Measurements from ENCODE around the gene BEST1.

BEST1 gene

GRCh38 chr11:61913699-61914395 lies 36.3 kb upstream of the BEST1 start:
- TF ChIP-seq SPI1 (IDR thresholded peaks at IDR 0.05; ENCODE audit: low read depth, low read length), result no peak
- TF ChIP-seq POLR2A (IDR thresholded peaks at IDR 0.05; ENCODE audit: low read depth, low read length), result no peak
- TF ChIP-seq POLR2AphosphoS5 (IDR thresholded peaks at IDR 0.05; ENCODE audit: low read depth, low read length), result no peak
- no peak for TF ChIP-seq PAX5 (IDR thresholded peaks at IDR 0.05; ENCODE audit: insufficient read depth, low read length, severe bottlenecking)
- no peak for TF ChIP-seq POU2F2 (IDR thresholded peaks at IDR 0.05; ENCODE audit: low read depth, low read length)
- TF ChIP-seq TAF1 (IDR thresholded peaks at IDR 0.05; ENCODE audit: low read depth, low read length), result no peak
- DNase-seq (ENCODE audit: insufficient read length, low spot score) (no peak), FAIRE-seq (no peak)

- FAIRE-seq (no peak), DNase-seq (ENCODE audit: insufficient read length, low spot score) (peak; percentile 6)
- no peak for TF ChIP-seq POU2F2 (IDR thresholded peaks at IDR 0.05; ENCODE audit: low read depth, low read length)
- no peak for TF ChIP-seq PAX5 (IDR thresholded peaks at IDR 0.05; ENCODE audit: insufficient read depth, low read length, severe bottlenecking)
- no peak for TF ChIP-seq TAF1 (IDR thresholded peaks at IDR 0.05; ENCODE audit: low read depth, low read length)
- TF ChIP-seq POLR2AphosphoS5 (IDR thresholded peaks at IDR 0.05; ENCODE audit: low read depth, low read length), result no peak
- TF ChIP-seq SPI1 (IDR thresholded peaks at IDR 0.05; ENCODE audit: low read depth, low read length), result no peak
- TF ChIP-seq POLR2A (IDR thresholded peaks at IDR 0.05; ENCODE audit: low read depth, low read length), result no peak
Observed at GRCh38 chr11:61914471-61915171, 35.5 kb upstream of the BEST1 start.

- peak; percentile 37 for DNase-seq (ENCODE audit: insufficient read length, low spot score)
Observed at GRCh38 chr11:61916737-61917333, 33.3 kb upstream of the BEST1 start.

GRCh38 chr11:61917334-61918109 lies 32.6 kb upstream of the BEST1 start, which contains the start of gene RAB3IL1:
RAB3IL1 (minus strand) TSS chr11:61917566; CDS start chr11:61917367, 199 bp downstream.
- DNase-seq (ENCODE audit: insufficient read length, low spot score) (peak; percentile 41), FAIRE-seq (no peak)
- TF ChIP-seq POU2F2 (IDR thresholded peaks at IDR 0.05; ENCODE audit: low read depth, low read length) (no peak), POLR2AphosphoS5 (IDR thresholded peaks at IDR 0.05; ENCODE audit: low read depth, low read length) (no peak), PAX5 (IDR thresholded peaks at IDR 0.05; ENCODE audit: insufficient read depth, low read length, severe bottlenecking) (no peak), SPI1 (IDR thresholded peaks at IDR 0.05; ENCODE audit: low read depth, low read length) (no peak), TAF1 (IDR thresholded peaks at IDR 0.05; ENCODE audit: low read depth, low read length) (no peak), POLR2A (IDR thresholded peaks at IDR 0.05; ENCODE audit: low read depth, low read length) (no peak)

More at GRCh38 chr11:61916737-61917333, 33.3 kb upstream of the BEST1 start:
- FAIRE-seq, result no peak
- no peak for TF ChIP-seq PAX5 (IDR thresholded peaks at IDR 0.05; ENCODE audit: insufficient read depth, low read length, severe bottlenecking)
- no peak for TF ChIP-seq SPI1 (IDR thresholded peaks at IDR 0.05; ENCODE audit: low read depth, low read length)
- TF ChIP-seq TAF1 (IDR thresholded peaks at IDR 0.05; ENCODE audit: low read depth, low read length), result no peak
- no peak for TF ChIP-seq POLR2AphosphoS5 (IDR thresholded peaks at IDR 0.05; ENCODE audit: low read depth, low read length)
- TF ChIP-seq POLR2A (IDR thresholded peaks at IDR 0.05; ENCODE audit: low read depth, low read length), result no peak
- TF ChIP-seq POU2F2 (IDR thresholded peaks at IDR 0.05; ENCODE audit: low read depth, low read length), result no peak

- TF ChIP-seq TAF1 (IDR thresholded peaks at IDR 0.05; ENCODE audit: low read depth, low read length) (no peak), POLR2AphosphoS5 (IDR thresholded peaks at IDR 0.05; ENCODE audit: low read depth, low read length) (no peak), SPI1 (IDR thresholded peaks at IDR 0.05; ENCODE audit: low read depth, low read length) (no peak), POLR2A (IDR thresholded peaks at IDR 0.05; ENCODE audit: low read depth, low read length) (no peak), POU2F2 (IDR thresholded peaks at IDR 0.05; ENCODE audit: low read depth, low read length) (no peak), PAX5 (IDR thresholded peaks at IDR 0.05; ENCODE audit: insufficient read depth, low read length, severe bottlenecking) (no peak)
- DNase-seq (ENCODE audit: insufficient read length, low spot score) (peak; percentile 9), FAIRE-seq (no peak)
Observed at GRCh38 chr11:61918251-61918937, 31.8 kb upstream of the BEST1 start.

DNA sequence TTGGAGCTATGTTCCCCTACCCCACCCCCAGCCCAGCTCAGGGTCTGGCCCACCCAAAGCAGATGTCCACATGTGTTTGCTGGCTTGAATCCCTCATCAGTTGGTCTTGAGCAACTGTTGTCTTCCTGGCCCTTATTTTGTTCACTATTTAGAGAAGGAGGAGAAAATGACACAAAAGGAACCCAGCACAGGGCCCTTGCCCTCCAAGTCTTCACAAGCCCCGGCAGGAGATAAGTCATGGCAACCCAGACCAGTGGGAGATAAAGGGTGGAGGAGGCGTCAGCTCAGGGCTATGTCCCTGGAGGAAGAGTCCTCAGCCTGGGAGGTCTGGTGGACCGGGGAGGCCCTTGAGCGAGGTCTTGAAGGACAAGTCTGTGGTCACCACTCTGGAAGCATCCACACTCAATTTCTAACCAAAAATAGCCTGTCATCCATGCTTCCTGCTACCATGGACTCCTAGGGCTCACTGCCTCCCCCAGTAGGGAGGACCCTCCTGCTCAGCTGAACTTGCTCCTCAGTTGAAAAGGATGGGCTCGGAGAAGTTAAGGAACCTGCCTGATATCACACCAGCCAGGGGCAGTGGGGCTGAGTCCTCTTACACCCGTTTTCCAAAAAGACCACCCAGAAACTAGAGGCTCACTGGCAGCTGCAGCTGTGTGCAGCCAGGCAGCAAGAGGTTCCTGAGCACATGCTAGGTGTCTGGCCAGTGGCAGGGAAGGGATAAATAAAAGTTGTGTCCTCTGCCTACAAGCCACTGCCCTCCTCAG lies 31.0 kb upstream of the BEST1 start:
- TF ChIP-seq POU2F2 (IDR thresholded peaks at IDR 0.05; ENCODE audit: low read depth, low read length) (no peak), SPI1 (IDR thresholded peaks at IDR 0.05; ENCODE audit: low read depth, low read length) (no peak)
- DNase-seq (ENCODE audit: insufficient read length, low spot score) (no peak), FAIRE-seq (no peak)

DNA sequence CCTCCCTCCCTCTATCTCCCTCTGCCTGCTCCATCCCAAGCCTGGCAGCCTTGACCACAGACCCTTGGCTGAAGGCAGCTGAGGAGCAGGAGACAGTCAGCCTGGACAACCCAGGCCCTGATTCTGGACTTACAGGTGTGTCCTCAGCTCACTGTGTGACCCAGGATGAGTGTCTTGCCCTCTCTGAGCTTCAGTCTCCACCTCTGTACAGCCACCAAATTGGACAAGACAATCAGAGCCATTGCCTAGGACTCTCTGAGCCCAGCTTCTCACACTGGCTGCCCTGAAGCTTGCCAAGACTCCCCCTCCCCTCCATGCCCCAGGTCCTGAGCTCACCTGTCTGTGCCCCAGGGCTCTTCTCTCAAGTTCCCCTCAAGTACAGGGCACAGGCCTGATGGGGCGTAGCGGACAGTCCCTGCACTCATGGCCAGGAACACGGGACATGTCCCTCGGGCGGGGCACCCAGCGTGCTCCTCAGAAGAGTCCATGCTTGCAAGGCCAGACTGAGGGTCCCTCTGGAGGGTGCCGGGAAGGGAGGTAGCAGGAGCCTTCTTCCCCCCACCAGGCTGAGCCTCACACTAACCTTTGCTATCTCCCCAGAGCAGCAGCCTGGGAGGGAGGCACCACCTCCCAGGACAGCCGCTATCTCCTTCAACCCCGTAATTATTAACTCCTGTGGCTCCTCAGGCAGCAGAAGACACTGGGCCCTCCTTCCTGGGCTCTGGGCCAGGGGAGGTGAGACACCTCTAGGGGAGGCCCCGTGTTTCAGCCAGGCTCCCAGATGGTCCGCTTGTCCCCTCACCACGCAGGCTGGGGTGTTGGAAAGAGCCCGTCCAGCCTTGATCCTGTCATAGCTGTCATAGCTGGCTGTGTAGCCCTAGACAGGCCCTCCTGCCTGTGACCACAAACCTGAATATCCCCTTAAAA lies 30.2 kb upstream of the BEST1 start:
- no peak for TF ChIP-seq POU2F2 (IDR thresholded peaks at IDR 0.05; ENCODE audit: low read depth, low read length)
- no peak for TF ChIP-seq SPI1 (IDR thresholded peaks at IDR 0.05; ENCODE audit: low read depth, low read length)
- TF ChIP-seq POLR2A (IDR thresholded peaks at IDR 0.05; ENCODE audit: low read depth, low read length), result no peak
- TF ChIP-seq TAF1 (IDR thresholded peaks at IDR 0.05; ENCODE audit: low read depth, low read length), result no peak
- no peak for TF ChIP-seq POLR2AphosphoS5 (IDR thresholded peaks at IDR 0.05; ENCODE audit: low read depth, low read length)
- TF ChIP-seq PAX5 (IDR thresholded peaks at IDR 0.05; ENCODE audit: insufficient read depth, low read length, severe bottlenecking), result no peak
- DNase-seq (ENCODE audit: insufficient read length, low spot score) (no peak), FAIRE-seq (no peak)
